ENCODE data around the gene PPARD.

DNA sequence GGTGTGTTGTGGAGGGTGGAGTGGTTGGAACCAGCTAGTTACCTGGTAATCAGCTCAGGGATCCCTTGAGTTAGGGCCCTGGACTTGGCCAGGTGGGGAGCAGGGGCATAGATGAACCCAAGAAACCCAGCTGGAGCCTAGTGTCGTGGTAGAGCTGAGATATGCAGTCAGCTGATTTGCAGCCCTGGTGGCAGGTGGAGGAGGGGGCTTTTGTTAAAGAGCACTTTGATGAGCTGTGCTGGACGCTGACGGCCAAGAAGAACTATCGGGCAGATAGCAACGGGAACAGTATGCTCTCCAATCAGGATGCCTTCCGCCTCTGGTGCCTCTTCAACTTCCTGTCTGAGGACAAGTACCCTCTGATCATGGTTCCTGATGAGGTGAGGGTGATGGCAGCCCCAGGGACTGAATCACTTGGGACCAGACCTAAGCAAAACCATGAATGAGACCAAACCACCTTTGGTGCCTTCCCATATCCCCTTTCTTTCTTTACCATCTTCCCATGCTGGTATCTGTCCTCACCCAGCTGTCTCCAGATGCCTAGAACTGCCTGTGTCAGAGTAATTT lies 32.0 kb upstream of the PPARD start:
- TF ChIP-seq EZH2 (IDR thresholded peaks at IDR 0.05; ENCODE audit: insufficient read depth, low read length) (no peak), CTCF (IDR thresholded peaks at IDR 0.05; ENCODE audit: insufficient read depth, low read depth, low read length) (no peak)
